GM23248 (cell line): Measurements from ENCODE around the gene FAM114A1.

Experiments used
- EZH2 ChIP-seq: fragments of 200-600 bp; sonication (generic); IDR thresholded peaks from 2 replicates; pipeline ENCODE4 v1.6.1; 2018; ENCODE audit warnings: antibody characterized with exemption, mild to moderate bottlenecking; ENCODE audit not compliant: insufficient read depth, poor library complexity, severe bottlenecking
- EZH2phosphoT487 ChIP-seq: fragments of 200-600 bp; sonication (generic); IDR thresholded peaks from 2 replicates; pipeline ENCODE4 v1.6.1; 2018; ENCODE audit warnings: antibody characterized with exemption, moderate library complexity, mild to moderate bottlenecking, low read depth; ENCODE audit not compliant: insufficient read depth

DNA sequence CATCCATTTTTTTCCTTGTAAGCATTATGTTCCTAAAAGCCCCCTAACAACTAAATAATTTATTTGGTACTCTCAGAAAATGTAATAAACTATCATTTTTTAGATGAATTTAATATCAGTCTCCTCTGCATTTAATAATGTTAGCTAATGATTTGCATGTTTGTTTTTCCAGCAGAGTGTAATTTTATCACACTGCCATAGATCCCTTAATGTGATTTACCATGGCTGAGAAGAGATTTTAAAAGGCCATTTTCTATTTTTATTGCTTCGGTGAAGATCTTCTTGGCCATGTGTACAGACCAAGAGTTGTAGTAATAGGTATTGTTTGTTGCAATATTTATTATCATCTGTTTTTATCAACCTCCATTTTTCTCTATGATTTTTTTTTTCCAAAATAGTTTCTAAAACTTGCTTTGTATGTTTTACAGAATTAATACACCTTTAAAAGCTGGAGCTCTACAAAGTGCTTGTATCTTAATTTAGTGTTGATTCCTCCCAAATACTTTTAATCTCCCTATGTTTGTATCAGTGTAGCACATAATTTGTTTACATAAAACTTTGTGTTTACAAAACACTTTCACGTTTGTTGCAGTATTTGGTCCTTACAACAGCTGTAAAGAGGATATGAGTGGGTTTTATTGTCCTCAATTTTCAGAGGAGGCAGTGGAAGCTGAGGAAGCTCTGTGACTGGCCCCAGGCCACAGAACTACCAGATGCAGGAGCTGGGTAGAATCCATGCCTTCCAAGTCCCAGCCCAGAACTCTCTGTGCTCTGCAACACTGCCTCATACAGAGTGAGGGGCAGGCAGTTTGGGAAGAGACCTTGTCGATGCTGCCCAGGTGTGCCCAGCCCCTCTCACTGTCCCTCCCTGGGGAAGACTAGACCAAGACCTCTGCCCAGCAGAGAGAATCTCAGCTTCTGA lies 58.1 kb downstream of the FAM114A1 start:
- no peak for TF ChIP-seq EZH2
- no peak for TF ChIP-seq EZH2phosphoT487
